A549 (cell line): ENCODE measurements around the gene TAGLN3.

Experiments
- BCL3 ChIP-seq: fragments of >200 bp; sonication (Bioruptor Twin); formaldehyde crosslinking; IDR thresholded peaks from 3 replicates; pipeline ENCODE4 v1.6.1; 2016
- BHLHE40 ChIP-seq: IDR thresholded peaks from 2 replicates; pipeline ENCODE4 v1.6.1; 2012; ENCODE audit warnings: low read depth, low read length, inconsistent platforms
- CTCF ChIP-seq: fragments of >200 bp; sonication (Bioruptor Twin); formaldehyde crosslinking; IDR thresholded peaks from 3 replicates; pipeline ENCODE4 v1.5.1; 2016
- POLR2A ChIP-seq: IDR thresholded peaks from 2 replicates; pipeline ENCODE4 v1.6.1; 2012; ENCODE audit warnings: mild to moderate bottlenecking, low read length
- RAD21 ChIP-seq, 2 experiments: fragments of >200 bp in 1 of 2; sonication (Bioruptor Twin) in 1 of 2; formaldehyde crosslinking in 1 of 2; IDR thresholded peaks in 1 of 2; conservative IDR thresholded peaks in 1 of 2; 2 replicates in 1 of 2; 3 replicates in 1 of 2; pipeline ENCODE4 v1.6.1; 2012 to 2018; ENCODE audit warnings: inconsistent platforms in 1 of 2
- RFX5 ChIP-seq: fragments of 450-650 bp; IDR thresholded peaks from 2 replicates; pipeline ENCODE4 v1.7.1; 2014; ENCODE audit warnings: antibody characterized with exemption, mild to moderate bottlenecking, moderate library complexity
- SMC3 ChIP-seq: fragments of >200 bp; sonication (Bioruptor Twin); formaldehyde crosslinking; IDR thresholded peaks from 3 replicates; pipeline ENCODE4 v1.6.1; 2018; ENCODE audit warnings: inconsistent platforms

DNA sequence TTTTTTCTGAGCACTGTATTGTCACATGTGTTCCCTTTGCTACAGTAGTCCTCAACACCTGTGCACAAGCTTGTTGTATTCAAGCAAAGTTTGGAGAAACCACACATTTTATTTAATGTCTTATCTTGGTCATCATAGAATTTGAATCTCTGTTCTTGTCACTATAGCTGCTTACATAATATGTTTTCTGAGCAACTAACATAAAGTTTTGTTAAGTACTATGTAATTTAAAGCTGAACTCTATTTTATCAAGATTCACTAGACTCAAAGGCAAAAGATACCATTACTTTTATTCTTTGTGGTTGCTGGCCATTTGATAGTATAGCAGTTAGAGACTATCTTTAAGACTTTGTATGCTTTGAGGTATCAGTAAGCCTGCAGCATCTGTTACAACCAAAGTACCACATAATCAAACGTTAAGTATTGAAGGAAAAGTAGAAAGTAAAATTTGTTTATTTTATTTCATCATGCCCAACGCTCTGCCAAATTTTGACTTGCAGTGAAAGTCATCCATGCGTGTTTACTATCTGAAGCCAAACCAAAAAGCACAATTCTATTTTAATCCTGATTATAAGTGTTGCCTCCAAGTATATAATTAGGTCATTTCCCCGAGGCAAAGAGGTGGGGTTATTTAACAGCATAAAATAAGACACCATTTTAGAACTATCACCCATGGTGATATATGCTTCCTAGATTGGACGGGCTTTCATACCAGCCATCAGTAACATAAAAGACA, 30.2 kb upstream of the TAGLN3 start:
- TF ChIP-seq BHLHE40 (no peak), RAD21 (conservative IDR thresholded peaks at IDR 0.05 in 1 of 2, IDR thresholded peaks at IDR 0.05 in 1 of 2) (no peak), CTCF (no peak), SMC3 (no peak), POLR2A (no peak), RFX5 (no peak), BCL3 (no peak)
